ENCODE results near the gene ZG16. TPM values are rescaled to one million over a fixed set of nuclear protein-coding genes. Genes with fewer than 3 reads are reported as not detected.
A peak's percentile ranks its signal among the peaks of the same experiment; 100 is the strongest.

Gene ZG16
- total RNA-seq, 1 donor from 2014 or later: not detected

DNA sequence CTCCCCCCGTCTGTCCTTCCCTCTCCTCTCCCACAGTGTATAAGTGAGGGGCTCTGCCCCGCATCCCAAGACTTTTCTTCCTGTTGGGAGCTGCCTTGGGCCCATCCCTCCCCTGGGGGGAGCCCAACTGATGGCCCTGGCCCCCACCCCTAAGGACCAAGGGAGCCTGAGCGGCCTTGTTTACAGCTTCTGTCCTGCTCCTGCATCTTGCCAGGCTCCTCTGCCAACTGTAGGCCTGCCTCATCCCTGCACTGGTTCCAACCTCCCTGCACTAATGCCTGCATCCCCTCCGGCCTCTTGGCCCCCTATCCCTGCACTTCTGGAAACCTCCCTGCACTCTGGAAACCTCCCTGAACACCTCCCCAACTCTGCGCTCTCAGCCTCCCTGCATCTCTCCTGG lies 36.5 kb downstream of the ZG16 start:
- peak overlapping the region; percentile 70 for H3K27ac Mint-ChIP-seq (ENCODE audit: unreplicated experiment)

GRCh38 chr16:29815032-29815721 lies 37.1 kb downstream of the ZG16 start:
- H3K4me1 Mint-ChIP-seq (ENCODE audit: unreplicated experiment): peaks cover 59% of the 10 kb centered on the region
- DNase-seq (ENCODE audit: low spot score): peak; percentile 40
- H3K36me3 Mint-ChIP-seq (ENCODE audit: low read depth, unreplicated experiment): peaks cover 20% of the 10 kb centered on the region

More for the DNA sequence above, 36.5 kb downstream of the ZG16 start:
- Mint-ChIP-seq H3K36me3 (ENCODE audit: low read depth, unreplicated experiment) (peaks cover 15% of the 10 kb centered on the region), H3K4me1 (ENCODE audit: unreplicated experiment) (peaks cover 59% of the 10 kb centered on the region), H3K9me3 (ENCODE audit: unreplicated experiment) (no peaks in the 10 kb centered on the region), H3K27me3 (ENCODE audit: unreplicated experiment) (peaks cover 29% of the 10 kb centered on the region), H3K4me3 (ENCODE audit: unreplicated experiment) (peak overlapping the region; percentile 95)
- TF ChIP-seq, protein P1, sequence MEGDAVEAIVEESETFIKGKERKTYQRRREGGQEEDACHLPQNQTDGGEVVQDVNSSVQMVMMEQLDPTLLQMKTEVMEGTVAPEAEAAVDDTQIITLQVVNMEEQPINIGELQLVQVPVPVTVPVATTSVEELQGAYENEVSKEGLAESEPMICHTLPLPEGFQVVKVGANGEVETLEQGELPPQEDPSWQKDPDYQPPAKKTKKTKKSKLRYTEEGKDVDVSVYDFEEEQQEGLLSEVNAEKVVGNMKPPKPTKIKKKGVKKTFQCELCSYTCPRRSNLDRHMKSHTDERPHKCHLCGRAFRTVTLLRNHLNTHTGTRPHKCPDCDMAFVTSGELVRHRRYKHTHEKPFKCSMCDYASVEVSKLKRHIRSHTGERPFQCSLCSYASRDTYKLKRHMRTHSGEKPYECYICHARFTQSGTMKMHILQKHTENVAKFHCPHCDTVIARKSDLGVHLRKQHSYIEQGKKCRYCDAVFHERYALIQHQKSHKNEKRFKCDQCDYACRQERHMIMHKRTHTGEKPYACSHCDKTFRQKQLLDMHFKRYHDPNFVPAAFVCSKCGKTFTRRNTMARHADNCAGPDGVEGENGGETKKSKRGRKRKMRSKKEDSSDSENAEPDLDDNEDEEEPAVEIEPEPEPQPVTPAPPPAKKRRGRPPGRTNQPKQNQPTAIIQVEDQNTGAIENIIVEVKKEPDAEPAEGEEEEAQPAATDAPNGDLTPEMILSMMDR (IDR thresholded peaks at IDR 0.05; ENCODE audit: unreplicated experiment): no peak
- DNase-seq (ENCODE audit: low spot score): no peak

DNA sequence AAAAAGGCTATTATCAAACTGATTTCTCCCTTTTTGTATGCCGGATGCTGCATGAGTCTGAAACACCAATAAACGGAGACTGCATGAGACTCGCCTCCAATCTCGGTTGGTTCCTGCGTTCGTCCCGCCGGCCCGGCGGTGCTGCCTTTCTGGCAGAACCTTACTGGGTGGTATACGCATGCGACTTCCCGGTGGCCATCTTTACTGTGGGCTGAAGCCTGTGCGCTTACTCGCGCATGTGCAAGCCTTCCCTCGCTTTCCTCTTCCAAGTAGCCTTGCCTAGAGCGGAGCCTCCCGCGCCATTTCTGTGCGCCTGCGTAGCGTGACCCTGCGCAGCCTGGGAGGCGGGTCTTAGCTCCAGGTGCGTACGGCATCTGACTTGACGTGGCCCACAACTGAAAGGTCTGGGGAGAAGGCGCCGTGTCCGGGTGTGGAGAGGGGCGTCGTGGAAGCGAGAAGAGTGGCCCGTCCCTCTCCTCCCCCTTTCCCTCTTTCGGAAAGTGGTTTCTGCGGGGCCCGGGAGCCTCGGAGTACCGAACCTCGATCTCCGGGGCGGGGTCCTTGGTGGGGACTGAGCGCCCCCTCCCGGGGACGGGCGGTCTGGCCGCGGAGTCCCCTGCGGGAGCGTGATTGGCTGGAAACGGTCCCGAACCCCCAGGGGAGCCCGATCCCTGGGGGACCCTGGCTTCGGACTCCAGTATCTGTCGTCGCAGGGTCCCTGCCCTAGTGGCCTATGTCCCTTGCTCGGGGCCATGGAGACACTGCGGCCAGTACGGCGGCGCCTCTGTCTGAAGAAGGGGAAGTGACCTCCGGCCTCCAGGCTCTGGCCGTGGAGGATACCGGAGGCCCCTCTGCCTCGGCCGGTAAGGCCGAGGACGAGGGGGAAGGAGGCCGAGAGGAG lies 38.0 kb downstream of the ZG16 start, which contains the start of gene PAGR1:
TSS of gene PAGR1 (plus strand) at position 360 of the 901 bp plus-strand sequence. CDS start at position 734, 374 bp downstream.
- H3K4me3 Mint-ChIP-seq (ENCODE audit: unreplicated experiment): peak within 1 kb of the TSS; percentile 95
- H3K36me3 Mint-ChIP-seq (ENCODE audit: low read depth, unreplicated experiment): peaks cover 20% of the 10 kb centered on the region
- H3K27me3 Mint-ChIP-seq (ENCODE audit: unreplicated experiment): peaks cover 23% of the 10 kb centered on the region
- TF ChIP-seq, protein P1 (IDR thresholded peaks at IDR 0.05; ENCODE audit: unreplicated experiment): peak; percentile 83
- H3K27ac Mint-ChIP-seq (ENCODE audit: unreplicated experiment): peak within 1 kb of the TSS; percentile 70
- peak; percentile 94 for DNase-seq (ENCODE audit: low spot score)
- H3K4me1 Mint-ChIP-seq (ENCODE audit: unreplicated experiment): peaks cover 51% of the 10 kb centered on the region
- no peaks in the 10 kb centered on the region for H3K9me3 Mint-ChIP-seq (ENCODE audit: unreplicated experiment)

More at GRCh38 chr16:29815032-29815721, 37.1 kb downstream of the ZG16 start:
- Mint-ChIP-seq H3K27ac (ENCODE audit: unreplicated experiment) (peak overlapping the region; percentile 70), H3K4me3 (ENCODE audit: unreplicated experiment) (peak overlapping the region; percentile 95), H3K27me3 (ENCODE audit: unreplicated experiment) (peaks cover 26% of the 10 kb centered on the region), H3K9me3 (ENCODE audit: unreplicated experiment) (no peaks in the 10 kb centered on the region)
- TF ChIP-seq, protein P1 (IDR thresholded peaks at IDR 0.05; ENCODE audit: unreplicated experiment): no peak

- DNase-seq (ENCODE audit: low spot score): peak; percentile 48
- TF ChIP-seq, protein P1 (IDR thresholded peaks at IDR 0.05; ENCODE audit: unreplicated experiment): no peak
- peak overlapping the region; percentile 92 for H3K4me3 Mint-ChIP-seq (ENCODE audit: unreplicated experiment)
- H3K36me3 Mint-ChIP-seq (ENCODE audit: low read depth, unreplicated experiment): peaks cover 20% of the 10 kb centered on the region
- H3K9me3 Mint-ChIP-seq (ENCODE audit: unreplicated experiment): no peaks in the 10 kb centered on the region
- H3K27ac Mint-ChIP-seq (ENCODE audit: unreplicated experiment): no peak overlapping the region
- H3K27me3 Mint-ChIP-seq (ENCODE audit: unreplicated experiment): peaks cover 23% of the 10 kb centered on the region
- H3K4me1 Mint-ChIP-seq (ENCODE audit: unreplicated experiment): peaks cover 49% of the 10 kb centered on the region
Measured at GRCh38 chr16:29816694-29817441, 38.8 kb downstream of the ZG16 start.

Data from endothelial cell (in vitro differentiated cells).